ENCODE data around the gene LLGL1.

The LLGL1 gene

GRCh38 chr17:18270046-18270931, 44.9 kb downstream of the LLGL1 start:
- no peak for DNase-seq (ENCODE audit: low read depth in 2 of 2)

GRCh38 chr17:18277076-18277475, 51.6 kb downstream of the LLGL1 start:
- no peak for DNase-seq (ENCODE audit: low read depth in 2 of 2)

- DNase-seq (ENCODE audit: low read depth in 2 of 2): no peak
Measured at GRCh38 chr17:18278867-18279266, 53.4 kb downstream of the LLGL1 start.

- DNase-seq (ENCODE audit: low read depth in 2 of 2): no peak
Measured at GRCh38 chr17:18280249-18280648, 54.8 kb downstream of the LLGL1 start.

GRCh38 chr17:18280766-18281371, 55.4 kb downstream of the LLGL1 start:
- DNase-seq (ENCODE audit: low read depth in 2 of 2): no peak

- no peak for DNase-seq (ENCODE audit: low read depth in 2 of 2)
Measured at GRCh38 chr17:18281788-18282187, 56.4 kb downstream of the LLGL1 start.

GRCh38 chr17:18285296-18285695, 59.9 kb downstream of the LLGL1 start:
- DNase-seq (ENCODE audit: low read depth in 2 of 2): no peak

GRCh38 chr17:18291718-18292540, 66.5 kb downstream of the LLGL1 start:
- DNase-seq (ENCODE audit: low read depth in 2 of 2): no peak

All from stimulated activated CD4-positive, alpha-beta T cell treated with anti-CD3 and anti-CD28 coated beads, Interleukin-4, amount 100 ng/mL, for 48 hours (primary cell).